DND-41 (cell line): ENCODE data around the gene TOR1B.

Experiments
- EZH2 ChIP-seq: IDR thresholded peaks from 3 replicates; pipeline ENCODE4 v1.6.1; 2012; ENCODE audit warnings: borderline replicate concordance, low read depth, mild to moderate bottlenecking, moderate library complexity, low read length, inconsistent platforms; ENCODE audit not compliant: severe bottlenecking
- TF ChIP-seq, protein P1 (sequence below): IDR thresholded peaks from 2 replicates; pipeline ENCODE4 v1.5.1; 2012; ENCODE audit warnings: borderline replicate concordance, low read length, moderate library complexity, mild to moderate bottlenecking; ENCODE audit not compliant: poor library complexity, severe bottlenecking; ENCODE audit errors: extremely low read depth

DNA sequence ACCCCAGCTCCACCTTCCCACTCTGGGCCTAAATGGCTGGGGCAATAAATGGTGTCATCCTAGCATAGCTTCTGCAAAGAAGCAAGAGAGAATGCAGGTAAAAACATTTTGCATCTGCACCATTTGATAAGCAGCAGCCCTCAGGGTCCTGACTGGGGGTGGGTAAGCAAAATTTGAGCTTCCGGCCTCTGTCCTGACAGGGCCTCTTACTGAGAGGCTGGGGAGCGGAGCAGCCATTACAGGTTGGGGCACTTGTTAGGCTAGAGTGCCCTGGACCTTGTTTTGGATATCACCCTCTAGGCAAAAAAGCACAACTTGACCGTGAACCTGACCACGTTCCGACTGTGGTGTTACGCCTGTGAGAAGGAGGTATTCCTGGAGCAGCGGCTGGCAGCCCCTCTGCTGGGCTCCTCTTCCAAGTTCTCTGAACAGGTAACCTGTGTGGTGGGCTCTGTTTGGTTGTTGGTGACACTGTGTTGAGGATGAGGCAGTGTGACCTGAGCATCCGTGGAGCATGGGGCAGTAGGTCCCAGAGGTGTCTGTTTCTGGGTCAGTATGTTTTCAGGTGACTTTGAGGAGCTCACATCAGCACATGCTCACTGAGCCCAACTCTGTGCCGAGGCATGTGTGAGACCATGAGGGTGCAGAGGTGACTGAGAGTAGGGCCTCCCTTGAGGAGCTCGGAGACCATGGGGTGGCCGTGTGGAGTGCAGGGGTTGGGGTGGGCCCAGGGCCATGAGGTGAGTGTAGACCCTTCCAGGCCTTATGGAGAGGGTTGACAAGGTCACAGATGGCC, 55.4 kb downstream of the TOR1B start:
- TF ChIP-seq, protein P1, sequence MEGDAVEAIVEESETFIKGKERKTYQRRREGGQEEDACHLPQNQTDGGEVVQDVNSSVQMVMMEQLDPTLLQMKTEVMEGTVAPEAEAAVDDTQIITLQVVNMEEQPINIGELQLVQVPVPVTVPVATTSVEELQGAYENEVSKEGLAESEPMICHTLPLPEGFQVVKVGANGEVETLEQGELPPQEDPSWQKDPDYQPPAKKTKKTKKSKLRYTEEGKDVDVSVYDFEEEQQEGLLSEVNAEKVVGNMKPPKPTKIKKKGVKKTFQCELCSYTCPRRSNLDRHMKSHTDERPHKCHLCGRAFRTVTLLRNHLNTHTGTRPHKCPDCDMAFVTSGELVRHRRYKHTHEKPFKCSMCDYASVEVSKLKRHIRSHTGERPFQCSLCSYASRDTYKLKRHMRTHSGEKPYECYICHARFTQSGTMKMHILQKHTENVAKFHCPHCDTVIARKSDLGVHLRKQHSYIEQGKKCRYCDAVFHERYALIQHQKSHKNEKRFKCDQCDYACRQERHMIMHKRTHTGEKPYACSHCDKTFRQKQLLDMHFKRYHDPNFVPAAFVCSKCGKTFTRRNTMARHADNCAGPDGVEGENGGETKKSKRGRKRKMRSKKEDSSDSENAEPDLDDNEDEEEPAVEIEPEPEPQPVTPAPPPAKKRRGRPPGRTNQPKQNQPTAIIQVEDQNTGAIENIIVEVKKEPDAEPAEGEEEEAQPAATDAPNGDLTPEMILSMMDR: no peak
- no peak for TF ChIP-seq EZH2
